ENCODE data around the gene CDH13. TPM values are rescaled to one million over a fixed set of nuclear protein-coding genes. Genes with fewer than 3 reads are reported as not detected.

CDH13 gene
- total and polyA plus RNA-seq, 9 of the 15 experiments (the other 6 are each of a cell fraction or from before 2014, with no cell fraction given), result 0.03 TPM; not detected in 8

DNA sequence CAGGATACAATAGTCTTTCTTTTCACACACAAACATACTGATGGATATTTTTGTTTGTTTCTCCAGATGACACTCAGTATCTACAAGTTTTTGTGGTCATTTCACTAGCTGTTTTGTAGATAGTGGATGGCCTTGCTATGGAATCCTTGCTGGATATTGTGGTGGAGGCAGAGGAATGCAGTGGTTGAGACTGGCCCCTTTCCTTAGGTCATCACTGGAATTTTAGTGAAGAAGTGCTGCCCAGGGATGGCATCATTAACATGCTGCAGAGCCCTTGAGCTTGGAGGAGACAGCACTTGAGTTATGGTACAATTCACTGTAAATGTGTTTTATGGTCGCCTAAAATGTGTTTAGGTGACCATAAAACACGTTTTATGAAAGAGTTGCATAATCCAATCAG, 725.1 kb downstream of the CDH13 start:
- no peak for TF ChIP-seq E2F4 (CRISPR knock-in tag; IDR thresholded peaks at IDR 0.05; ENCODE audit: low read depth)
- TF ChIP-seq ZNF224 (CRISPR knock-in tag; IDR thresholded peaks at IDR 0.05), result no peak
- TF ChIP-seq RBBP5 (IDR thresholded peaks at IDR 0.05; ENCODE audit: borderline replicate concordance, insufficient read depth, low read length, poor library complexity, severe bottlenecking), result no peak
- TF ChIP-seq, protein P1, sequence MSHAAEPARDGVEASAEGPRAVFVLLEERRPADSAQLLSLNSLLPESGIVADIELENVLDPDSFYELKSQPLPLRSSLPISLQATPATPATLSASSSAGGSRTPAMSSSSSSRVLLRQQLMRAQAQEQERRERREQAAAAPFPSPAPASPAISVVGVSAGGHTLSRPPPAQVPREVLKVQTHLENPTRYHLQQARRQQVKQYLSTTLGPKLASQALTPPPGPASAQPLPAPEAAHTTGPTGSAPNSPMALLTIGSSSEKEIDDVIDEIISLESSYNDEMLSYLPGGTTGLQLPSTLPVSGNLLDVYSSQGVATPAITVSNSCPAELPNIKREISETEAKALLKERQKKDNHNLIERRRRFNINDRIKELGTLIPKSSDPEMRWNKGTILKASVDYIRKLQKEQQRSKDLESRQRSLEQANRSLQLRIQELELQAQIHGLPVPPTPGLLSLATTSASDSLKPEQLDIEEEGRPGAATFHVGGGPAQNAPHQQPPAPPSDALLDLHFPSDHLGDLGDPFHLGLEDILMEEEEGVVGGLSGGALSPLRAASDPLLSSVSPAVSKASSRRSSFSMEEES (CRISPR knock-in tag; IDR thresholded peaks at IDR 0.05), result no peak
- intact Hi-C loops (cut with micrococcal nuclease) (no loop called here), in situ Hi-C loops (cut with MboI) (no loop called here)
- POLR2A ChIA-PET, result no interaction called here
- no peak overlapping the region for H2AFZ ChIP-seq (ENCODE audit: low read depth, low read length)
- no peaks in the 10 kb centered on the region for H4K20me1 ChIP-seq (replicated peaks; ENCODE audit: control insufficient read depth, insufficient read depth, low read length)
- H3K9ac ChIP-seq (ENCODE audit: insufficient read depth in 1 of 2, low read depth in 2 of 2, low read length in 2 of 2), result no peak overlapping the region
- 0% methylated on average over 2 of the region's 2 CpGs for WGBS (ENCODE audit: insufficient coverage, low coverage, missing lambda C conversion rate)
- no peaks in the 10 kb centered on the region for H3K27me3 ChIP-seq (ENCODE audit: control insufficient read depth in 2 of 2, insufficient read depth in 2 of 2, low read length in 2 of 2)
- H3K4me1 ChIP-seq (replicated peaks in 1 of 2; ENCODE audit: control insufficient read depth in 2 of 2, insufficient read depth in 2 of 2, low read length in 2 of 2), result no peaks in the 10 kb centered on the region
- no peaks in the 10 kb centered on the region for H3K79me2 ChIP-seq (ENCODE audit: control insufficient read depth, insufficient read depth, low read length)
- no peak overlapping the region for H3K27ac ChIP-seq (ENCODE audit: extremely low read depth, low read depth, low read length)
- no peak overlapping the region for H3K4me3 ChIP-seq
- DNase-seq (ENCODE audit: extremely low read depth in 1 of 4, low spot score in 3 of 4) (no peak), ATAC-seq (no peak), FAIRE-seq (no peak)
- BruUV-seq (replicated peaks), result no TSS peak
- no peaks in the 10 kb centered on the region for H3K9me1 ChIP-seq (ENCODE audit: control insufficient read depth, insufficient read depth, low read length)
- no peak overlapping the region for H3K4me2 ChIP-seq (ENCODE audit: insufficient read depth, low read length)
- no peaks in the 10 kb centered on the region for H3K36me3 ChIP-seq (ENCODE audit: control insufficient read depth, insufficient read depth, low read length)
- CTCF ChIA-PET (ENCODE audit: low intra/inter-chr PET ratio), result interaction anchor here (0.7 kb wide), 1 partner anchor 10 kb away, joined by 3 read pairs; no protein-coding TSS in a partner anchor
- H3K9me3 ChIP-seq (replicated peaks; ENCODE audit: control insufficient read depth, insufficient read depth, low read depth, low read length), result no peaks in the 10 kb centered on the region; the same call in 1 of the 2 replicates

All from K562 (cell line).